GM12878 (cell line): ENCODE measurements around the gene MED10. TPM values are rescaled to one million over a fixed set of nuclear protein-coding genes. Genes with fewer than 3 reads are reported as not detected.

Experiments used
- ATAC-seq: fragments of 200-7000 bp; cut with Tn5 transposase; 3 replicates; pipeline ENCODE4 v1.9.1; 2020; ENCODE audit warnings: mild to moderate bottlenecking, moderate library complexity
- BruUV-seq: library from RNA; stranded (reverse); fragments of 400-500 nt; replicated peaks from 2 replicates; lab custom pipeline; 2021; lab: Mats Ljungman, UMichigan
- CTCF ChIA-PET: fragments of 300-600 bp; sonication (Branson Sonifier 250); formaldehyde crosslinking; extraction: SDS; loops from one replicate; lab custom pipeline; 2021; ENCODE audit warnings: inconsistent platforms; lab: Yijun Ruan, JAX
- POLR2A ChIA-PET: fragments of 350-600 bp; formaldehyde crosslinking; extraction: SDS; loops from one replicate; lab custom pipeline; 2021; ENCODE audit warnings: inconsistent platforms; lab: Charles Lee
- RAD21 ChIA-PET: fragments of 300-600 bp; sonication (Branson Sonifier 250); formaldehyde crosslinking; loops from one replicate; lab custom pipeline; 2023; ENCODE audit warnings: antibody characterized with exemption; ENCODE audit not compliant: unreplicated experiment; lab: Charles Lee
- SMC1A ChIA-PET: fragments of 300-600 bp; sonication (Branson Sonifier 250); formaldehyde crosslinking; loops from one replicate; lab custom pipeline; 2023; ENCODE audit not compliant: unreplicated experiment, uncharacterized antibody; lab: Charles Lee
- DNase-seq: peaks from one replicate; pipeline ENCODE4 v3.0.0-alpha.2; 2011; ENCODE audit warnings: low read depth, low spot score
- FAIRE-seq: peaks from 3 replicates; lab custom pipeline; 2011; peaks lifted over from hg19 to GRCh38; lab: Jason Lieb, UNC
- H2AFZ ChIP-seq: 2 replicates; pipeline ENCODE4 v1.6.0; 2011; ENCODE audit warnings: low read depth, low read length, control low read depth; ENCODE audit not compliant: control insufficient read depth
- H3K27ac ChIP-seq: 2 replicates; pipeline ENCODE4 v1.5.1; 2011; ENCODE audit warnings: control low read depth; ENCODE audit not compliant: control insufficient read depth, insufficient read depth
- H3K27me3 ChIP-seq, 2 experiments: replicated peaks in 1 of 2; 2 replicates each; pipeline versions ENCODE4 v1.6.0 to v1.6.1; 2011; ENCODE audit warnings: low read length in 1 of 2; ENCODE audit not compliant: control insufficient read depth in 2 of 2, insufficient read depth in 2 of 2
- H3K36me3 ChIP-seq, 2 experiments: 2 replicates each; pipeline ENCODE4 v1.5.1; 2011; ENCODE audit warnings: low read length in 1 of 2; ENCODE audit not compliant: control insufficient read depth in 2 of 2, insufficient read depth in 2 of 2
- H3K4me1 ChIP-seq: 2 replicates; pipeline ENCODE4 v1.6.1; 2011; ENCODE audit warnings: mild to moderate bottlenecking, low read length, moderate library complexity, mixed read lengths; ENCODE audit not compliant: control insufficient read depth, insufficient read depth
- H3K4me2 ChIP-seq: 2 replicates; pipeline ENCODE4 v1.6.0; 2011; ENCODE audit warnings: control low read depth; ENCODE audit not compliant: control insufficient read depth, insufficient read depth
- H3K4me3 ChIP-seq: fragments of 200-600 bp; sonication (generic); 2 replicates; pipeline ENCODE4 v1.5.1; 2016
- H3K79me2 ChIP-seq: 2 replicates; pipeline ENCODE4 v1.6.0; 2011; ENCODE audit warnings: low read length; ENCODE audit not compliant: control insufficient read depth, insufficient read depth
- H3K9ac ChIP-seq: 2 replicates; pipeline ENCODE4 v1.8.0; 2011; ENCODE audit warnings: low read length, control low read depth, mixed read lengths; ENCODE audit not compliant: control insufficient read depth, insufficient read depth
- H3K9me3 ChIP-seq: replicated peaks from 3 replicates; pipeline ENCODE4 v1.5.1; 2011; ENCODE audit warnings: mild to moderate bottlenecking, low read length; ENCODE audit not compliant: control insufficient read depth, insufficient read depth
- H4K20me1 ChIP-seq: 2 replicates; pipeline ENCODE4 v1.6.0; 2011; ENCODE audit not compliant: control insufficient read depth, insufficient read depth
- BCL11A ChIP-seq: IDR thresholded peaks from 2 replicates; pipeline ENCODE4 v1.6.1; 2011; ENCODE audit warnings: low read depth, low read length
- IRF4 ChIP-seq: IDR thresholded peaks from 2 replicates; pipeline ENCODE4 v1.6.1; 2011; ENCODE audit warnings: low read depth, low read length
- JUND ChIP-seq: IDR thresholded peaks from 2 replicates; pipeline ENCODE4 v1.6.1; 2012; ENCODE audit warnings: low read depth, mild to moderate bottlenecking, low read length, improper control_type of control experiment, moderate library complexity
- MEF2A ChIP-seq: IDR thresholded peaks from 2 replicates; pipeline ENCODE4 v1.6.1; 2011; ENCODE audit warnings: low read depth, mild to moderate bottlenecking, low read length, moderate library complexity; ENCODE audit not compliant: insufficient read depth
- MTA3 ChIP-seq: IDR thresholded peaks from 2 replicates; pipeline ENCODE4 v1.6.1; 2012; ENCODE audit warnings: low read length, inconsistent platforms, borderline replicate concordance
- NRF1 ChIP-seq: conservative IDR thresholded peaks from 2 replicates; pipeline ENCODE4 v1.6.1; 2011; ENCODE audit warnings: mild to moderate bottlenecking, low read depth, low read length, improper control_type of control experiment
- ZBED1 ChIP-seq: IDR thresholded peaks from 2 replicates; pipeline ENCODE4 v1.6.1; 2016; ENCODE audit warnings: borderline replicate concordance
- WGBS: methylation state at CpG from one replicate; pipeline ENCODE4 v1.1.6; 2016; ENCODE audit warnings: low lambda C conversion rate; ENCODE audit not compliant: insufficient replicate concordance, insufficient coverage; ENCODE audit errors: missing lambda C conversion rate; 5-methylcytosine and 5-hydroxymethylcytosine counted together
- in situ Hi-C: fragments of 300-500 bp; cut with MboI; formaldehyde crosslinking; loops from 9 replicates; pipeline ENCODE4 v1.14.3; 2018; ENCODE audit warnings: mixed read lengths
- intact Hi-C: fragments of 100-400 bp; cut with micrococcal nuclease; formaldehyde crosslinking; loops from one replicate; pipeline ENCODE4 v1.14.2; 2022; ENCODE audit not compliant: unreplicated experiment
- polyA plus RNA-seq, 11 experiments: library from polyadenylated mRNA; depleted of rRNA in 4 of 11; unstranded in 6 of 11; stranded (reverse) in 5 of 11; fragments of >200 nt; fragmentation: Nextera tagmentation in 4 of 11; fragmentation: Illumina TruSeq in 1 of 11; extraction: Ambion mirVana in 4 of 11; extraction: Trizol in 1 of 11; gene quantifications; 1 replicate in 1 of 11; 2 replicates in 10 of 11; pipeline versions ENCODE4 v1.2.1 to v1.2.3, GENCODE V29; 2011 to 2016; ENCODE audit warnings: inconsistent platforms in 2 of 11, missing spikeins in 2 of 11, low read depth in 1 of 11
- total RNA-seq, 4 experiments: library from RNA; depleted of rRNA in 3 of 4; stranded (reverse); fragments of >200 nt in 3 of 4; fragmentation: Illumina TruSeq in 1 of 4; extraction: Trizol in 1 of 4; gene quantifications; 2 replicates each; pipeline versions ENCODE4 v1.2.1 to v1.2.3, GENCODE V29; 2013 to 2021
- TF ChIP-seq, protein P1 (sequence below): IDR thresholded peaks from 2 replicates; pipeline ENCODE4 v1.6.1; 2012; ENCODE audit warnings: mild to moderate bottlenecking, low read depth, low read length
- TF ChIP-seq, protein P2 (sequence below): IDR thresholded peaks from 2 replicates; pipeline ENCODE4 v1.6.1; 2011; ENCODE audit warnings: borderline replicate concordance, low read depth, mild to moderate bottlenecking, moderate library complexity, mixed read lengths, low read length; ENCODE audit not compliant: insufficient read depth; ENCODE audit errors: extremely low read length

MED10 gene
- total and polyA plus RNA-seq, 10 of the 15 experiments (the other 5 are each of a cell fraction or from before 2014, with no cell fraction given): 21.2 to 111 (median 46.6) TPM

DNA sequence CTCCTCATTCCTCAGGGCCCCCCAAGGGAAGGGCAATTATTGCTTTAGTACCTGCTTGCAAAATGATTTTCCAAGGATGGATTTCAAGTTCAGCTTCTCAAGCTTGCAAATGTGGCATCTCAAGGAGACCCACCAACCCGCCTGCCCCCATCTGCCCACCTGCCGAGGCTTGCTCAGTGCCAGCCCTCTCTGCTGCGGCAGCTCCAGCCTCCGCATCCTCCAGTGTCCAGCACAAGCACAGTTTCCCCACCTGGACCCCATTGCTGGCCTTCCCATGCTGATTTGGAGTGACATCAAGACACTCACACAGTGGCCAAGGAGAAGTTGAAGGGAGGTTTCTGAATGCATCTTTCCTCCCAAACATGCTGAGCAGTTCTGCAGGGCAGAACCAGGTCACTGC is 31.2 kb downstream of the MED10 start:
- ChIA-PET RAD21 (no interaction called here), POLR2A (no interaction called here), SMC1A (no interaction called here), CTCF (no interaction called here)
- no peaks in the 10 kb centered on the region for H3K79me2 ChIP-seq
- H3K9ac ChIP-seq: no peak overlapping the region
- FAIRE-seq (no peak), ATAC-seq (no peak), DNase-seq (no peak)
- H2AFZ ChIP-seq: no peak overlapping the region
- H3K4me1 ChIP-seq: no peaks in the 10 kb centered on the region
- no peak overlapping the region for H3K4me3 ChIP-seq
- H3K36me3 ChIP-seq: no peaks in the 10 kb centered on the region
- intact Hi-C loops (no loop called here), in situ Hi-C loops (no loop called here)
- H4K20me1 ChIP-seq: no peaks in the 10 kb centered on the region
- 40% methylated on average over 4 of the region's 4 CpGs for WGBS
- TF ChIP-seq BCL11A: no peak
- no peak for TF ChIP-seq MEF2A
- no peak for TF ChIP-seq NRF1
- no peak for TF ChIP-seq MTA3
- TF ChIP-seq, protein P1, sequence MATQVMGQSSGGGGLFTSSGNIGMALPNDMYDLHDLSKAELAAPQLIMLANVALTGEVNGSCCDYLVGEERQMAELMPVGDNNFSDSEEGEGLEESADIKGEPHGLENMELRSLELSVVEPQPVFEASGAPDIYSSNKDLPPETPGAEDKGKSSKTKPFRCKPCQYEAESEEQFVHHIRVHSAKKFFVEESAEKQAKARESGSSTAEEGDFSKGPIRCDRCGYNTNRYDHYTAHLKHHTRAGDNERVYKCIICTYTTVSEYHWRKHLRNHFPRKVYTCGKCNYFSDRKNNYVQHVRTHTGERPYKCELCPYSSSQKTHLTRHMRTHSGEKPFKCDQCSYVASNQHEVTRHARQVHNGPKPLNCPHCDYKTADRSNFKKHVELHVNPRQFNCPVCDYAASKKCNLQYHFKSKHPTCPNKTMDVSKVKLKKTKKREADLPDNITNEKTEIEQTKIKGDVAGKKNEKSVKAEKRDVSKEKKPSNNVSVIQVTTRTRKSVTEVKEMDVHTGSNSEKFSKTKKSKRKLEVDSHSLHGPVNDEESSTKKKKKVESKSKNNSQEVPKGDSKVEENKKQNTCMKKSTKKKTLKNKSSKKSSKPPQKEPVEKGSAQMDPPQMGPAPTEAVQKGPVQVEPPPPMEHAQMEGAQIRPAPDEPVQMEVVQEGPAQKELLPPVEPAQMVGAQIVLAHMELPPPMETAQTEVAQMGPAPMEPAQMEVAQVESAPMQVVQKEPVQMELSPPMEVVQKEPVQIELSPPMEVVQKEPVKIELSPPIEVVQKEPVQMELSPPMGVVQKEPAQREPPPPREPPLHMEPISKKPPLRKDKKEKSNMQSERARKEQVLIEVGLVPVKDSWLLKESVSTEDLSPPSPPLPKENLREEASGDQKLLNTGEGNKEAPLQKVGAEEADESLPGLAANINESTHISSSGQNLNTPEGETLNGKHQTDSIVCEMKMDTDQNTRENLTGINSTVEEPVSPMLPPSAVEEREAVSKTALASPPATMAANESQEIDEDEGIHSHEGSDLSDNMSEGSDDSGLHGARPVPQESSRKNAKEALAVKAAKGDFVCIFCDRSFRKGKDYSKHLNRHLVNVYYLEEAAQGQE: no peak
- TF ChIP-seq JUND: no peak
- TF ChIP-seq, protein P2, sequence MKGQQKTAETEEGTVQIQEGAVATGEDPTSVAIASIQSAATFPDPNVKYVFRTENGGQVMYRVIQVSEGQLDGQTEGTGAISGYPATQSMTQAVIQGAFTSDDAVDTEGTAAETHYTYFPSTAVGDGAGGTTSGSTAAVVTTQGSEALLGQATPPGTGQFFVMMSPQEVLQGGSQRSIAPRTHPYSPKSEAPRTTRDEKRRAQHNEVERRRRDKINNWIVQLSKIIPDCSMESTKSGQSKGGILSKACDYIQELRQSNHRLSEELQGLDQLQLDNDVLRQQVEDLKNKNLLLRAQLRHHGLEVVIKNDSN: no peak
- no peak for TF ChIP-seq IRF4
- TF ChIP-seq ZBED1: no peak
- BruUV-seq: no TSS peak
- no peak overlapping the region for H3K27ac ChIP-seq
- no peaks in the 10 kb centered on the region for H3K9me3 ChIP-seq
- no peaks in the 10 kb centered on the region for H3K27me3 ChIP-seq
- no peak overlapping the region for H3K4me2 ChIP-seq
